GM19324 (cell line): ENCODE data around the gene CLIC5.
A peak's percentile ranks its signal among the peaks of the same experiment; 100 is the strongest.

ENCODE experiments used
- ATAC-seq: cut with Tn5 transposase; IDR thresholded peaks from one replicate; pipeline ENCODE4 v1.9.1; 2021; ENCODE audit warnings: mild to moderate bottlenecking, moderate library complexity; ENCODE audit not compliant: unreplicated experiment, low FRiP score

Gene CLIC5

GRCh38 chr6:46036911-46037310 is 21.3 kb upstream of the CLIC5 start:
- ATAC-seq: no peak

- no peak for ATAC-seq
Measured at GRCh38 chr6:46035242-46035641, 19.6 kb upstream of the CLIC5 start.

- no peak for ATAC-seq
Measured at GRCh38 chr6:46032110-46032998, 16.7 kb upstream of the CLIC5 start.

DNA sequence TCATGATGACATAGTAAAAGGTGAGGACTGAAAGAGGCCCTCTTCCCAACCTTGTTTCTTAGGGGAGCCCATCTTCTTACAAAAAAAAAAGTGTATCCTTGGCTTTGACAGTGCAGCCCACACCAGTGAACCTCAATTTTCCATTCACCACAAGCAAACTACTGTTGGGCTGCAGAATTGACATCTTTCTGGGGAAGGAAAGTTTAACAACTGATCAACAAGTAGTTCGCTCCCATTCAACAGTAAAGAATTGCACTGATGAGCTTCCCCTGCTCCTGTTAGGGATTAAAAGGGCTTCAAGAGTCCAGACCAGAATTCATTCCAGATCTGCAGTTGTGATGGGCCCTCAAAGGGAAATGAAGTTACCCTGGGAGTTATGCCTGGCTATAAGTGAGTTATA is 13.9 kb upstream of the CLIC5 start:
- no peak for ATAC-seq

- no peak for ATAC-seq
Measured at GRCh38 chr6:46026307-46026706, 10.6 kb upstream of the CLIC5 start.

DNA sequence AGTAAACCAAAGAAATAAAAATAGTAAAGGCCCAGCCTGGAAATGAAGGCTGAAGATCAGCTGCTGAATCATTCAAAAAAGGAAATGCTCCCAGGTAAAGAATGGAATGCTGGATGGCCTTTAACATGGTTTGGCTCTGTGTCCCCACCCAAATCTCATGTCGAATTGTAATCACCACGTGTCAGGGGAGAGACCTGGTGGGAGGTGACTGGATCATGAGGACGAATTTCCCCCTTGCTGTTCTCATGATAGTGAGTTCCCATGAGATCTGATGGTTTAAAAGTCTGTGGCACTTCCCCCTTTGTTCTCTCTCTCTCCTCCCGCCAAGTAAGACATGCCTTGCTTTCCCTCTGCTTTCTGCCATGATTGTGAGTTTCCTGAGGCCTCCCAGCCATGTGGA is 9.9 kb upstream of the CLIC5 start:
- no peak for ATAC-seq

GRCh38 chr6:46024124-46024769 is 8.6 kb upstream of the CLIC5 start:
- no peak for ATAC-seq

DNA sequence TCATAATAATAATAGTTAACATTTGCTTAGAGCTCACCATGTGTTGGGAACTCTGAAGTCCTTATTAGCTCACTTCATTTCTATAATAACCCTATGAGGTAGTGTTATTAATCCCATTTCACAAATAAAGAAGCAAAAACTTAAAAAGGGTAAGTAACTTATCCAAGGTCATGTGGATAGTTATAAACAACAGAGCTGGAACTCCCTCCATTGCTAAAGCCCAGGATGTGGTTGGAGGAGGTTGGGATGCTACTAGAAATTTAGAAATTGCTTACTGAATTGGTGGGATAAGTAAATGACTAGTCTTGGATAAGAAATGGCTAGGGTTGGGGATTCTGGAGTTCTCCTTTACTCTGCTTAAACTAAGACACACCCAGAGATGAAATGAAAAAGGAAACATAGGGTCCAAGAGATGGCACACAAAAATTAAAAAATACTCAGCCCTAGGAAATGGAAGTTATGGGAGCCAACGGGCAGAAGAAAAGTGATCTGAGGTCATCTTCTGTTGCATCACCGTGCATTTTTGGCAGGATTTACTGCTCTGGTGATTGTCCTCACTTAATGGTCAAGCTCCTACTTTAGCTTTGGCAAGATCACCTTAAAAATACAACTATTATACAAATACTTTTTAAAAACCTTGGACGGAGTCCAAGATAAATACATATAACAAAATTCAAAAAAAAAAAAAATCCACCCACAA is 7.7 kb upstream of the CLIC5 start:
- no peak for ATAC-seq

GRCh38 chr6:46022106-46022948 is 6.7 kb upstream of the CLIC5 start:
- no peak for ATAC-seq

DNA sequence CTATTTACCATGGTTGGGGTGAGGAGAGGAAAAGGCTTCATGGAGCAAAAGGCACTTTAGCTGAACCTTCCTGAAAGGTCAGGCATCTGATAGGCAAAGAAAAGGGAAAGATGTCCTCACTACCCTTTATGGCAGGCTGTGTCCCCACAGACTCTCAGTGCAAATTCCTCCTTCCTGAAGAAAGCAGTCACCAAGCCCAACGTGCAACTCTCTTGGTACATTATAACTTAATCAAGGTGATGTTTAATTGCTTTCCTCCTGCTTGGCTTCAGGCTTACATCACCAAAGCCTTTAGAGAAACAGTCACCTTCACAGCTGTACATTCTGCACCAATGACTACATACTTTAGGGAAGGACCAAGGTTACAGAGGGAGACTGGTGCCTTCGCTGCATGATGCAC is 2.1 kb upstream of the CLIC5 start:
- ATAC-seq: no peak

GRCh38 chr6:46016063-46016608 is 476 bp upstream of the CLIC5 start:
- no peak for ATAC-seq

GRCh38 chr6:46014511-46015118 is 1.0 kb downstream of the CLIC5 start:
- ATAC-seq: no peak

DNA sequence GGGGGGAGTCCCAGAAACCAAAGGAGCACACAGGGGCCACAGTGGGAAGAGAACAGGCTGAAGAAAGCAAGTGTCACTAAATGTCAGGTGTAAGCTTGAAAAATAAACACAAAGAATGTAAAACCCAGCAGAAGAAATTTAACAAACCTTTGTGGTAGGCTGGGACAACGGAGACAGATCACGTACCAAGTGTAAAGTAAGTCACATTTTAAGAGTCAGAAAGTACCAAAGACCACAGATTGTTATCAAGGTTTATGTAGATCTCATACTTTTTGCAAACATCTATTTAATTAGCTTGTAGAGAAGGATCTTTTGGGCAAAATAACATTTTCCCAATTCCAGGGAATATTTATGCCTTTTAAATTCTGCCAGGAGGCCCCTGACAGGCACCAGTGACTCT is 1.6 kb downstream of the CLIC5 start:
- ATAC-seq: no peak

GRCh38 chr6:46013639-46014038 is 2.0 kb downstream of the CLIC5 start:
- ATAC-seq: no peak

GRCh38 chr6:46012834-46013233 is 2.8 kb downstream of the CLIC5 start:
- no peak for ATAC-seq

DNA sequence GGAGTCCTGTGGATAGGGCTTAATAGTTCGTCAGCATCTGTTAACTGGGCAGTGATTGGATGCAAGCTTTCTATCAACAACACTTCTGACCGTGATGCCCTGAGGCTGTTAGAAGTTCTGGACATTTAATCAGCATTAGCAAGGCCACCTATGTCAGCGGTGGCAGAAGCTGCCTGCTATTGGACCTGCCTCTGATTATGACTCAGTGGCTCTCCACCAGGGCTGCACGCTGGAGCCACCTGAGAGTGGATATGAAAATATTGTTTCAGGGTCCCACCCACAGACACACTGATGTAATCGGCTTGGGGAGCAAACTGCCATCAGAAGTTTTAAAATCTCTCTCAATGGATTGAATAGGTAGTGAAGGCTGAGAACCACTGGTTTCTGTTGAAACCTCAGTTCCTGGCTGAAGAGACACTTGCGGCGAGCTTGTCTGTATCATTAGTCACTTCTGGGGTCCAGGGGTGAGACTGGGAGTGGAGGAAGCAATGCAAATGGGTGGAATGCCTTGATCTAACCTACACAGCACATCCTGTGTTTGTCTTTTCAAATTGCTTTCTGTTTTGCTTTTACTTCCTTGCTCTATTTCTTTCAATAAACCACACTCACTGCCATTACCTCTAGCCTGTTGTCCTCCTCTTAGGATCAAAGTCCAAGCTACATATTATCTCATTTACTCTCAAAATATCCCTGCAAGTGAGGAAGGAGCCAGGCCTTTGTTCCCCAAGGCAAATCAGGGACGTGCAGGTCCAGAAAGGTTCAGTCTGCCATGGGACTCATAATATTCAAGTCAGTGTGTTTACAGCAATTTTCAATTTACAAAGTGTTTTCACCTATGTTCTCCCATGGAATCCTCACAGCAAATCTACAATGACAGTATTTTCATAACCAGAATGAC is 4.2 kb downstream of the CLIC5 start:
- ATAC-seq: peak; percentile 97

DNA sequence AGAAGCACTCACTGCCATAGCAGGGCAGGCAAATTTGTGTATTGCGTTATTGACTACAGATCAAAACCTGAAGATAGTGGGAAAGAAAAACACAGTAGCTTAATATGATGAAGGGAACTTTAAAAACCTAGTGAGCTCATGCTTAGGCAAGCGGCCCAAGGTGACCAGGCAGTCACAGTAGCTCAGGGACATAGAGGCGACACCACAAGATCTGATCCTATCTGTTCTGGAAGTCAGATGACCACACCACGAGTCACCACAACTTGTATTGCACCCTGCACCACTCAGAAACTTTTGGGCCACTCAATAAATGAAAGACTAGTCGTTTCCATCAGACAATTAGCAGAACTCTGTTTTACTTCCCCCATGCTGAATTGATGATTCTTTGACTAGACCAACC is 4.9 kb downstream of the CLIC5 start:
- no peak for ATAC-seq

- ATAC-seq: no peak
Measured at GRCh38 chr6:46010270-46010669, 5.4 kb downstream of the CLIC5 start.

DNA sequence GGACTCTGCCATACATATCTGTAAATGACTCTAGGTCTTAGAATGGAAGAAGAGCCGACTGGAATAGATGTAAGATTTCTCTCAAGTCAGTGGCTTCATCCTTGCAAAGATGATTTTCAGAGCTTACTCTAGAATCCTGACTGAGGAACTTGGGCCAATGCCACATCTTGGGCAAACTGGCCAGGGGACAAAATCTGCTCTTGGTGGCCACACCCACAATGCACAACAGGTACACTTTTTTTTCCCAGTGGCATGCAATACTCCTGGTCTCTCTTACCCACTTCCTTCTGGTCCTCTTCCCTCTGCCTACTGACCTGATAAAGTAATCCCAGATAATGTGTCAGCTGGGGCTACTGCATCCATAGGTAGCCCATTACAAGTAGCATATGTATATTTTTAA is 13.4 kb downstream of the CLIC5 start:
- no peak for ATAC-seq
